ENCODE measurements around the gene SYNGAP1. TPM values are rescaled to one million over a fixed set of nuclear protein-coding genes. Genes with fewer than 3 reads are reported as not detected.

Gene SYNGAP1
- total and polyA plus RNA-seq, 2 donors: 9.8 to 19.6 TPM

Small RNA genes lying within 50 kb of the gene (small RNA-seq; reads per million reads assigned to genes)
- gene RPL35AP4 (not detected), gene ZBTB9 (not detected)

Other genes with a start within 250 kb of the SYNGAP1 start
- 1.3 TPM for gene COL11A2, start 227.6 kb upstream of the SYNGAP1 start, total RNA-seq
- 0.30 TPM for gene COL11A2, start 227.6 kb upstream of the SYNGAP1 start, polyA plus RNA-seq
- gene RXRB, start 219.4 kb upstream of the SYNGAP1 start, total RNA-seq: 21.4 TPM
- 41.6 TPM for gene RXRB, start 219.4 kb upstream of the SYNGAP1 start, polyA plus RNA-seq
- 60.0 TPM for gene SLC39A7, start 219.2 kb upstream of the SYNGAP1 start, total RNA-seq
- gene SLC39A7, start 219.2 kb upstream of the SYNGAP1 start, polyA plus RNA-seq: 77.1 TPM
- gene HSD17B8, start 215.4 kb upstream of the SYNGAP1 start, total RNA-seq: 7.6 TPM
- 17.3 TPM for gene HSD17B8, start 215.4 kb upstream of the SYNGAP1 start, polyA plus RNA-seq
- gene RING1, start 211.6 kb upstream of the SYNGAP1 start, total RNA-seq: 19.1 TPM
- gene RING1, start 211.6 kb upstream of the SYNGAP1 start, polyA plus RNA-seq: 48.3 TPM
- 32.4 TPM for gene VPS52, start 148.2 kb upstream of the SYNGAP1 start, total RNA-seq
- gene VPS52, start 148.2 kb upstream of the SYNGAP1 start, polyA plus RNA-seq: 45.3 TPM
- gene RPS18, start 148.0 kb upstream of the SYNGAP1 start, total RNA-seq: 3,033 TPM
- 4,357 TPM for gene RPS18, start 148.0 kb upstream of the SYNGAP1 start, polyA plus RNA-seq
- 8.0 TPM for gene B3GALT4, start 142.9 kb upstream of the SYNGAP1 start, total RNA-seq
- gene B3GALT4, start 142.9 kb upstream of the SYNGAP1 start, polyA plus RNA-seq: 19.3 TPM
- gene WDR46, start 130.8 kb upstream of the SYNGAP1 start, total RNA-seq: 29.7 TPM
- gene WDR46, start 130.8 kb upstream of the SYNGAP1 start, polyA plus RNA-seq: 40.2 TPM
- 24.3 TPM for gene PFDN6, start 130.5 kb upstream of the SYNGAP1 start, total RNA-seq
- 104 TPM for gene PFDN6, start 130.5 kb upstream of the SYNGAP1 start, polyA plus RNA-seq
- 44.0 TPM for gene RGL2, start 121.1 kb upstream of the SYNGAP1 start, total RNA-seq
- gene RGL2, start 121.1 kb upstream of the SYNGAP1 start, polyA plus RNA-seq: 77.5 TPM
- gene TAPBP, start 106.0 kb upstream of the SYNGAP1 start, total RNA-seq: 43.0 TPM
- gene TAPBP, start 106.0 kb upstream of the SYNGAP1 start, polyA plus RNA-seq: 48.8 TPM
- 15.8 TPM for gene ZBTB22, start 102.3 kb upstream of the SYNGAP1 start, total RNA-seq
- 21.4 TPM for gene ZBTB22, start 102.3 kb upstream of the SYNGAP1 start, polyA plus RNA-seq
- gene DAXX, start 97.1 kb upstream of the SYNGAP1 start, total RNA-seq: 15.3 TPM
- 36.7 TPM for gene DAXX, start 97.1 kb upstream of the SYNGAP1 start, polyA plus RNA-seq
- gene KIFC1, start 28.2 kb upstream of the SYNGAP1 start, total RNA-seq: 7.5 TPM
- 1.2 TPM for gene KIFC1, start 28.2 kb upstream of the SYNGAP1 start, polyA plus RNA-seq
- 16.4 TPM for gene PHF1, start 9.1 kb upstream of the SYNGAP1 start, total RNA-seq
- 79.4 TPM for gene PHF1, start 9.1 kb upstream of the SYNGAP1 start, polyA plus RNA-seq
- 62.5 TPM for gene CUTA, start 2.0 kb upstream of the SYNGAP1 start, total RNA-seq
- gene CUTA, start 2.0 kb upstream of the SYNGAP1 start, polyA plus RNA-seq: 192 TPM
- 7.8 TPM for gene ZBTB9, start 34.5 kb downstream of the SYNGAP1 start, total RNA-seq
- 5.0 TPM for gene ZBTB9, start 34.5 kb downstream of the SYNGAP1 start, polyA plus RNA-seq
- gene BAK1, start 160.2 kb downstream of the SYNGAP1 start, total RNA-seq: 8.8 TPM
- gene BAK1, start 160.2 kb downstream of the SYNGAP1 start, polyA plus RNA-seq: 18.7 TPM
- 8.2 TPM for gene ITPR3, start 201.3 kb downstream of the SYNGAP1 start, total RNA-seq
- gene ITPR3, start 201.3 kb downstream of the SYNGAP1 start, polyA plus RNA-seq: 11.0 TPM

Measured in urinary bladder (tissue), 2 donors.